GM12801 (cell line): ENCODE data around the gene ARHGAP22.

Experiments used
- CTCF ChIP-seq: IDR thresholded peaks from one replicate; pipeline ENCODE4 v1.5.1; 2011; ENCODE audit warnings: control low read depth; ENCODE audit not compliant: insufficient read length; ENCODE audit errors: extremely low read depth

The ARHGAP22 gene

GRCh38 chr10:48493083-48493871 lies 111.6 kb downstream of the ARHGAP22 start:
- no peak for TF ChIP-seq CTCF

- TF ChIP-seq CTCF: no peak
Observed at GRCh38 chr10:48492201-48492600, 112.7 kb downstream of the ARHGAP22 start.

- TF ChIP-seq CTCF: no peak
Observed at GRCh38 chr10:48491392-48492139, 113.3 kb downstream of the ARHGAP22 start.

- no peak for TF ChIP-seq CTCF
Observed at GRCh38 chr10:48490946-48491345, 113.9 kb downstream of the ARHGAP22 start.

- TF ChIP-seq CTCF: no peak
Observed at GRCh38 chr10:48490571-48490940, 114.3 kb downstream of the ARHGAP22 start.

- no peak for TF ChIP-seq CTCF
Observed at GRCh38 chr10:48489099-48489498, 115.8 kb downstream of the ARHGAP22 start.

- TF ChIP-seq CTCF: no peak
Observed at GRCh38 chr10:48487244-48487643, 117.6 kb downstream of the ARHGAP22 start.
